DMS79 treated with DMSO at 0.1 percent for 48 hours (cell line): ENCODE results near the gene SDSL.

Experiments
- DNase-seq: peaks from one replicate; lab custom pipeline; 2025; lab: John Stamatoyannopoulos, UW

Gene SDSL

GRCh38 chr12:113396828-113397496 is 25.2 kb upstream of the SDSL start:
- no peak for DNase-seq

GRCh38 chr12:113397497-113398197 is 24.5 kb upstream of the SDSL start:
- DNase-seq, result no peak

- DNase-seq, result no peak
These were observed 23.6 kb upstream of the SDSL start for GRCh38 chr12:113398346-113399290.

DNA sequence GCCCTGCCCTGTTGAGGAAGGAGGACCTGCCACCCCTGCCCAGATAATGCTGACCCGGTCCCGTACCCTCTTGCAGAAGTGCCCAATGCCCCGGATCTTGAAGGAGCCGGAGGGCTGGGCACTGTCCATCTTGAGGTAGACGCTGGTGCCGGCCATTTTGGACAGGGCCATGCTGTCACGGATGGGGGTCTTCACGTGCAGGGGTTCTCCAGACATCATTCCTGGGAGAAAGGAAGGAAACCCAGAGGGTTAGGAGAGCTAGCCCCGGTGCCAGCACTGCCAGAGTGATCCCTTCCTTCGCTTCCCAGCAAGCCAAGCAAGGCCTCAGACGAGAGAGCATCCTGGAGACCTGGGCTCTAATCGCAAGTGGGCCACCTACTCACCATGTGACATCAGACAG is 22.7 kb upstream of the SDSL start:
- DNase-seq, result no peak

DNA sequence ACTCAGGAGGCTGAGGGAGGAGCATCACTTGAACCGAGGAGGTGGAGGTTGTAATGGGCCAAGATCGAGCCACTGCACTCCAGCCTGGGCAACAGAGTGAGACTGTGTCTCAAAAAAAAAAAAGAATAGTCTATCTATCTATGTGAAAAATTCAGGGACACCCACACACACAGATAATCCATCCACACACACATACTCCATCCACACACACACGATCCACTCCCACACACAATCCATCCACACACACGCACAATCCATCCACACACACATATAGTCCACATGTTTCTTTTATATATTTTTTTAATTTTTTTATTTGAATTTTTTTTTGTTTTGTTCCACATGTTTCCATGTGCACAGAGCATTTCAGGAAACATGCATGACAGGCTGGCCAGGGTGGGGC is 21.8 kb upstream of the SDSL start:
- no peak for DNase-seq

DNA sequence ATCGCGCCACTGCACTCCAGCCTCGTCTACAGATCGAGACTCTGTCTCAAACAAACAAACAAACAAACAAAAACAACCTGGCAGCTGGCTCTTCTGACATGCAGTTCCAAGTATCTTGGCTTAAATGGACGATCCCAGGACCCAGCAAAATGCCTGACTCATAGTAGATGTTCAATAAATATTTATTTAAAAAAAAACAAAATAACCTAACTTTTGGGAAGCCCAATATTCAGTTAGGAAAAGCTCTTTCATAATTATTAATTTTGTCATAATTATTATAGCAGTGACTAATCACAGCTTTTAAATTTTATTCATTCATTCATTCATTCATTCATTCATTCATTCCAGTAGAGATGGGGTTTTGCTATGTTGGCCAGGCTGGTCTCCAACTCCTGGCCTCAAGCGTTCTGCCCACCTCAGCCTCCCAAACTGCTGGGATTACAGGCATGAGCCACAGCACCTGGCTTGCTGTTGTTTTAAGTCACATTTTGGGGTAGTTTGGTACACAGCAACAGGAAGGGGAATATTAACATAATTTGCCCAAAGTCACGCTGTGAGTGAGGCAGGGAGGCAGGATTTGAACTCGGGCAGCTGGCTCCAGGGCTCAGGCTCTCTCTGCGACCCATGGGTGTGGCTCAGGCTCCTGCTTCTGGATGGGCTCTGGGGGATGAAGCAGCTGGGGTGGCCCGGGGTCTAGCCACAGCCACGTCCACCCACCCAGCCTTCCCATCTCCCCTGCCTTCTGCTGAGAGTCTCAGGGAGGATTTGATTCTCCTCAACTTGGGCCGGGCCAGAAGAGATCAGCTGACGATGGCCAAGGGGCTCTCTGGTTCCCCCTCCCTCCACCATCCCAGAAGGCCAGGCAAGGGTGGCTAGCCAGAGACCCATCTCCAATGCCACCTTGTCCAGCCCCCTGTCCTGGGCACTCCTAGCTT is 20.8 kb upstream of the SDSL start:
- DNase-seq, result no peak

DNA sequence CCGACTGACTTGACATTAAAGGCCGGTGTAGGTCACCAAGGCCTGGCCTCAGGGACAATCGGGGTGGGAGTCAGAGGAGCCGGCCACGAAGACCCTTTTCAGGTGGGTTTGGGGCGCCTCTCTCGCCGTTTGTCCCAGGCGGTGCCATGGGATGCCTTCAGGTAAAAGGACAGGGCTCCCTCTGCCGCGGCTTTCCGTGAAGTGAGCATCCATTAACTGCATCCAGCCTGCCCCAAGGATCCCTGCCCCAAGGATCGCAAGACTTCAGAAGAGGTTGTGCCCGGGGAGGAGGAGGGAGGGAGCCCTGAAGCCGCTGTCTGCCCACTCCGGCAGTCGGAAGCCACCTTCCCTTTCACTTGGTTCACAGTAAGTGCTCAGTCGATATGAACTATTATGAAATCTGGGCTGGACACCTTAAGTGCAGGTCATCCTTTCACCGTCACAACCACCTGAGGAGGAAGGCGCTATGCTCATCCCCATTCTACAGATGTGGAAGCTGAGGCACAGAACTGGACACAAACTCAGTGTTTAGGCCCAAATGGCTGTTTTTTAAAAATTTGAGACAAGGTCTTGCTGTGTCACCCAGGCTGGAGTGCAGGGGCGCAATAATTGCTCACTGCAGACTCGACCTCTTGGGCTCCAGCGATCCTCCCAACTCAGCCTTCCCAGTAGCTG is 19.5 kb upstream of the SDSL start:
- DNase-seq, result no peak

DNA sequence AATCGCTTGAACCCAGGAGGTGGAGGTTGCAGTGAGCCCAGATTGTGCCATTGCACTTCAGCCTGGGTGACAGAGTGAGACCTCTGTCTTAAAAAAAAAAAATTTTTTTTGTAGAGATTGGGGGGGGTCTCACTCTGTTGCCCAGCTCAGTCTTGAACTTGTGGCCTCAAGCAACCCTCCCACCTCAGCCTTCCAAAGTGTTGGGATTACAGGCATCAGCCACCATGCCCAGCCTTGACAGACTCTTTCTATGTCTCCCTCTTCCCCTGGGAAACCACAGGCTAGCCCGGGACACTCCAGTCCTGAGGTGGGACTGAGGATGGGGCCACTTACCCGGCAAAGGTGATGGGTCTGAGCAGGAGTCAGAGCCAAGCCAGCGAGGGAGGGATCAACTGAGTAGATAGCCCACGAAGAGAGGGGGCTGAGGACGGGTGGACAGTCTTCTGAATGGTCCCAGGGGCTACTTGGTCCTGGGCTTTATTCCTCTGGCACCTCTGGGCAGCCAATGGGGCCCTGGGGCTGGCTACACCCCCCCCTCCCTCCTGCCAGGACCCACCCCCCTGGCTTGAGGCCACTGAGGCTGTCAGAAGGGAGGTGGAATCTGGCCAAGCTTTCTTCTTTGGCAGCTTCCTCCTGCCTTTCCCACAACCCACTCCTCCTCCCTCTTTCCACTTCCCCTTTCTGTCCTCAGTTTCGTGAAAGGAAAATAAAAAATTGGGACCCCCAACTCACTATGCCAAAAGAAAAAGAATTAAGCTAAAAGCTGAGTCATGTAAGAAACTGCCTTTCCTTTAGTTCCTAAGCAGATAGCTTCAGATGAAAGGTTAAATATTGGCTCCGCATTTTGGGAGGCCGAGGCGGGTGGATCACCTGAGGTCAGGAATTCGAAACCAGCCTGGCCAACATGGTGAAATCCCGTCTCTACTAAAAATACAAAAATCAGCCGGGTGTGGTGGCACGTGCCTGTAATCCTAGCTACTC is 18.5 kb upstream of the SDSL start, which contains the start of gene SDS:
TSS of gene SDS (minus strand) at position 453 of the 981 bp plus-strand sequence. CDS start 4,179 bp downstream, outside the sequence.
- DNase-seq, result no peak

DNA sequence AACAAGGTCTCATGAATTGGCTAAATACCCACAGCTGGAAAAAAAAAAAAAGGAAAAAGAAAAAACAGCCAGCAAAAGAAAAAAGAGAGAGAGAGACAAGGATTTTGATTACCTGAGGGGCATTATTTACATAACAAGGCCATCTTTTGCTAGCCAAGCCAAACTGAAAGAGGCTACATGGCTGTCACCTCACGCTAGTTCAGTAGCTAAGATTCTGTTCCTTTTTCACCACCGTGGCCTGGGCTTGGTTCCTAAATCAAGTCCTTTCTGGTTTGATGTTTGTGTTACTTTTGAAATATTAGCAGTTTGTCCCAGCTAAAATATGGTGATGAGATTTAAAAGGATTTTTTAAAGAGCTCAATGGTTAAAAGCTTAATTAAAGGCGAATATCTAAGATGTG is 16.5 kb upstream of the SDSL start:
- DNase-seq, result no peak

DNA sequence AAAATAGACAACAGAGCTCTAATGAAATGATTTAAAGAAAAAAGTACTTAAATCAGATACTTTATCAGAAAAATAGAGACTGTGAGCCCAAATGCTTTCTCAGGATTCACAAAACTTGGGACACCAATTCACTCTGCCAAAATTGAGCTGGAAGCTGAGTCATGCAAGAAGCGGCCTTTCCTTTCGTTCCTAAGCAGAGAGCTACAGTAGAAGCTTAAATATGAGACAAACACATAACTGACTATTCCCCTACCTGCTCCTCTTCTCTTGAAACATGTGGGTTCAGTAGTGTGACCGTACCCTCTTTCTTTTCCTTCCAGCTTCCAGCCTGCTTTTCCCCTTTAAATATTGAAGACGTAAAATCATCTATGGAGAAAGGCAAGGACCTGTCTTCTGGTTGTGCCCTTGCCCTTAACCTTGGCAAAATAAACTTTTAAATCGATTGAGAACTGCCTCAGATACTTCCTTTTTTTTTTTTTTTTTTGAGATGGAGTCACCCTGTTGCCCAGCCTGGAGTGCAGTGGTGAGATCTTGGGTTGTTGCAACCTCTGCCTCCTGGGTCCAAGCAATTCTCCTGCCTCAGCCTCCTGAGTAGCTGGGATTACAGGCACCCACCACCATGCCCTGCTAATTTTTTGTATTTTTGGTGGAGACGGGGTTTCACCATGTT is 14.1 kb upstream of the SDSL start:
- no peak for DNase-seq

GRCh38 chr12:113408756-113409298 is 13.4 kb upstream of the SDSL start:
- no peak for DNase-seq

GRCh38 chr12:113409462-113410124 is 12.6 kb upstream of the SDSL start:
- DNase-seq, result no peak

GRCh38 chr12:113413488-113413939 is 8.7 kb upstream of the SDSL start:
- DNase-seq, result no peak

- no peak for DNase-seq
These were observed 7.6 kb upstream of the SDSL start for GRCh38 chr12:113414519-113415038.

DNA sequence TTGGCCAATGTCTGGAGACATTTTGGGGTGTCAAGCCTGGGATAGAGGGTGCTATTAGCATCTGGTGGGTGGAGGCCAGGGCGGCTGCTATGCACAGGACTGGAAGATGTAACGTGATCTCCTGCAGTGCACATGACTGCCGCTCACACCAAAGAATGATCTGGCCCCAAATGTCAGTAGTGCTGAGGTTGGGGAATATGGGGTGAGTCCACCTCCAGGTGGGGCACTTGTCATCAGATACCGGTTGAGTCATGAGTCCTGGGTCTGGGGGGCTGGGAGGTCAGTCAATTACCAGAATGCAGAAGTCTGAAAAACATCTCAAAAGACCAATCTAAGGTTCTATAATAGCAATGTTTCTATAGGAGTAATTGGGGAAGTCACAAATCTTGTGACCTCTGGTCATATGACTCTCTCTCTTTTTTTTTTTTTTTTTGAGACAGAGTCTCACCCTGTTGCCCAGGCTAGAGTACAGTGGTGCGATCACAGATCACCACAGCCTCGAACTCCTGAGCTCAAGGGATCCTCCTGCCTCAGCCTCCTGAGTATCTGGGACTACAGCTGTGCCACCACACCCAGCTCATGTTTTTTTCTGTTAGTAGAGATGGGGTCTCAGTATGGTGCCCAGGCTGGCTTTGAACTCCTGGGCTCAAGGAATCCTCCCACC is 6.0 kb upstream of the SDSL start:
- DNase-seq, result no peak

DNA sequence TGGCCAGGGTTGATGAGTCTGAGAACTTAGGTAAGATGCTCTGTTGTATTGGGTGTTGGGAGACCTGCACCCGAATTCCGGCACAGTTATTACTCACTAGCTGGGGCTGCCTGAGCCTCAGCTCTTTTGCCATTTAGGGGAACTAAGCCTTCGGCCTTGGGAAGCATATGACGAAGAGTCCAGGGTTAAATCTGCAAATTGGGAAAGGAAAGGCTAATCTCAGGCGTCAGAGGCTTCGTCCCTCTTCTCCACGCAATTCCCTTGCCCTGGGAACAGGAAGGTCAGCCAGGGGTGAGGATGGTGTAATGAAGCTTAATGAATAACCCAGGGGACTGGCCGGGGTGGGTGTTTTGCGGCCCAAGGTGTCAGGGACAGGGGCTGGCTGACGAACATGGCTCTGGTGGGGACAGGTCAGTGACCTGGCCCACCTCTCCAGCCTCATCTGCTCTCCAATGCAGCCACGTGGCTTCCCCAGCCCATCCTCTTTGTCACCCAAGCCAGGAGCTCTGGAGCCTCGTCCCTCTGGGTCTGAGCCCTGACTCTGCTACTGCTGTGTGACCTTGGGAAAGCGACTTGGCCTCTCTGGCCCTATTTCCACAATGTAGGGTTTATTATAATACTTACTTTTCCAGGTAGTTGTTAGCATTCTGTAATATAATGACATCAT is 3.8 kb upstream of the SDSL start:
- DNase-seq, result no peak
